ENCODE data around the gene TRAPPC11.

DNA sequence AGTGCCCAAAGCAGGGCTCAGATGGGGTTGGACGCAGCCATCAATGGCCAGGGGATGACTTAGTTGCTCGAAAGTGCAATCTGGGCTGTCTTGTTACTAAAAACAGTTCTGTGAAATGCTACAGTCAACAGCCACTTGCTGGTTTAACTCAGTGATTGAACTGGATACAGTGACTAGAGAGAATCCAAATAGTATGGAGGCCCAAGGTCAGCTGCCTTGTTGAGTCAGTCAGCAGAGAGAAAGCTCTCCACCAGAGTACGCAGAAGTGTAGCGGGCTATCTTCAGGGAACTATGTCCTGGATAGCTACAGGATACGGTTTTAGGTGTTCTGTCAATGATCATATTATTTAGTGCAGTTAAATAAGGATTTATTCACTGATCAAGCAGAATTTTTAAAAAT lies 68.4 kb downstream of the TRAPPC11 start:
- TF ChIP-seq, protein P1, sequence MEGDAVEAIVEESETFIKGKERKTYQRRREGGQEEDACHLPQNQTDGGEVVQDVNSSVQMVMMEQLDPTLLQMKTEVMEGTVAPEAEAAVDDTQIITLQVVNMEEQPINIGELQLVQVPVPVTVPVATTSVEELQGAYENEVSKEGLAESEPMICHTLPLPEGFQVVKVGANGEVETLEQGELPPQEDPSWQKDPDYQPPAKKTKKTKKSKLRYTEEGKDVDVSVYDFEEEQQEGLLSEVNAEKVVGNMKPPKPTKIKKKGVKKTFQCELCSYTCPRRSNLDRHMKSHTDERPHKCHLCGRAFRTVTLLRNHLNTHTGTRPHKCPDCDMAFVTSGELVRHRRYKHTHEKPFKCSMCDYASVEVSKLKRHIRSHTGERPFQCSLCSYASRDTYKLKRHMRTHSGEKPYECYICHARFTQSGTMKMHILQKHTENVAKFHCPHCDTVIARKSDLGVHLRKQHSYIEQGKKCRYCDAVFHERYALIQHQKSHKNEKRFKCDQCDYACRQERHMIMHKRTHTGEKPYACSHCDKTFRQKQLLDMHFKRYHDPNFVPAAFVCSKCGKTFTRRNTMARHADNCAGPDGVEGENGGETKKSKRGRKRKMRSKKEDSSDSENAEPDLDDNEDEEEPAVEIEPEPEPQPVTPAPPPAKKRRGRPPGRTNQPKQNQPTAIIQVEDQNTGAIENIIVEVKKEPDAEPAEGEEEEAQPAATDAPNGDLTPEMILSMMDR (IDR thresholded peaks at IDR 0.05): no peak
- no peak for TF ChIP-seq POLR2A (IDR thresholded peaks at IDR 0.05)
- no peak for TF ChIP-seq POLR2AphosphoS5 (IDR thresholded peaks at IDR 0.05)
